T-helper 2 cell treated with Interferon-gamma antibody and Interleukin-4, amounts not matched to agents 100 ng/mL and 5 ng/mL, for 36 hours (primary cell): ENCODE measurements around the gene GNAT3. TPM values are rescaled to one million over a fixed set of nuclear protein-coding genes. Genes with fewer than 3 reads are reported as not detected.

Source experiments
- intact Hi-C: fragments of 100-400 bp; cut with micrococcal nuclease; formaldehyde crosslinking; loops from one replicate; pipeline ENCODE4 v1.15.1; 2023
- total RNA-seq: library from RNA; stranded (reverse); gene quantifications from 2 replicates; pipeline ENCODE4 v1.2.3, GENCODE V29; 2022

The GNAT3 gene
- total RNA-seq, 1 donor from 2014 or later = not detected

DNA sequence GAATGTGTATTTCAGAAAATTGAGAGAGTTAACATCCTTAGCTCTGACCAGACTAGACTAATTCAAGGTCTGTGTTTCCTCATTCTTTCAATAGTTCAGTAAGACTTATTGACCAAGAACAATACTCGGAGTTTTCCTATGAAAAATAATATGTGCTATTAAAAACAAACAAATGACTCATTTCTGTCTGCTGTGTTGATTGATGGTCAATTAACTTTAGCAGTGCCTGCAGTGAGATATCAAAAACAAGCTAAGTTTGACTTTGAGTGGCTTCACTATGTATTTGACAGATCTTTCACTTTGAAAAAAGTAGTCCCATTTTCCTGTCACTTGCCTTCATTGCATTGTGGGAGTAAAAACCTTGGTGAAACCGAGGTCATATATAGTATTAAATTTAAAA, 91.0 kb downstream of the GNAT3 start:
- intact Hi-C loops = no loop called here

DNA sequence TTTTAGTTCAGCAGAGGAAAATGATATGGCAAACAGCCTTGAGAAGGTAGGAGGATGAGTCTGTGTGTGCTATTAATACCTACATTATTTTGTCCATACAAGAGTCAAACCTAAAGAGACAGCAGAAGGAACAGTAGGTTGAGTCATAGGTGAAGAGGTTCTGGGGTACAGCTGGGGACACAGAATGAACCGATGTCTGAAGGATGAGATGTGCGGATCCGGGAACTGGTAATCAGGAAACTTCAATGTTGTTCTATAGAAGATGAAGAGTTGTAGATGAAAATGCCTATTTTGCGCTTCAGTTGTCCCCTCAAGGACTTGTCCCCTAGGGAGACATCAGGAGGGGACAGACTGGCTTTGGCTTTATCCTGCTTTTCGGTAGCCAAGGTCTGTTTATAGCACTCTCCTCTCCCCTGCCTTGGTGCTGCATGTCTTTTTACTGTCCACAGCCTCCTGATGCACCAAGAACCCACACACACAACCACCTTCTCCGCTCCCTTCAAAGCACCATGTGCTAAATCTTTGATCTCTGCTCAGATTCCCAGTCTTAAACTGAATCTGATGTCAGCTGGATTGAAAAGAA, 94.6 kb downstream of the GNAT3 start:
- intact Hi-C loops = no loop called here

GRCh38 chr7:80415522-80415921, 96.3 kb downstream of the GNAT3 start:
- intact Hi-C loops = no loop called here

DNA sequence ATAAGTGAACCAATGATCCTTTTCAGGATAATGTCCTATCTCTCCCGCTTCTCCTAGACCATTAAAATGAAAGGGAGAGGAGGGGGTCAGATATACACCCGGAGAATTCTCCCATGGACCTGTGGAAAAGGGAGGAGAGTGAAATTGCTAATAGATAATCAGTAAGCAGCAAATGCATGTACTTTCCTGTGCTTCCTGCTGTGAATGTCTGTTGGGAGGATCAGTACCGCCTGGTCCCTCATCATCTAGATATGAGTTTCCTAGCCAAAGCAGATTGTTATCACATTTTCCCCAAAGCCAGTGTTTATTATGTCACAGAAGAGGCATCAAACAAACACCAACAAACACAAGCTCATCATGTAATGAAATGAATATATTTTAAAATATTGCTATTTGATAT, 96.8 kb downstream of the GNAT3 start:
- intact Hi-C loops = no loop called here

- intact Hi-C loops = no loop called here
These were observed 97.5 kb downstream of the GNAT3 start for GRCh38 chr7:80414331-80414730.

- intact Hi-C loops = no loop called here
These were observed 98.4 kb downstream of the GNAT3 start for GRCh38 chr7:80413383-80413945.

GRCh38 chr7:80412842-80413241, 99.0 kb downstream of the GNAT3 start:
- intact Hi-C loops = no loop called here

GRCh38 chr7:80411621-80412020, 100.2 kb downstream of the GNAT3 start:
- intact Hi-C loops = no loop called here

DNA sequence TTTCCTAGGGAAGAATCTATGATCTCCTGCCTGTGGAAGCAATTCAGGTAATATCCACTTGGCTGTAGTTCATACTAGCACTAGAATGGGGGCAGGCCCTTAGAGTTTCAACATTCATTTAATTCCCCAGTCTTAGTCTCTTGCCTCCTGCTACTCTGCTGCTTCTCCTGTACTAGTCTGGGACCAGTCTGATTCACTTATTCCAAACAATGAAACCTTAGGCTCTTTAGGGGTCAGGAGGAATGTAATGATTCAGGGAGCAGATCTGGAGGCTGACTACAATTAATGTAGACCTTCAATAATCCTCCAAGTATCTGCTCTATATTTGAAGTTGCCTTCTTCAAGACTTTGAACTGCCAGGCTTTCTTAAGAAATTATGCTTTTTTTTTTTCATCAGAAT, 101.8 kb downstream of the GNAT3 start:
- intact Hi-C loops = no loop called here

Other genes with a start within 250 kb of the GNAT3 start
- gene CD36, start 126.6 kb upstream of the GNAT3 start, total RNA-seq = not detected in 2 replicates